Trophoblast cell (in vitro differentiated cells and primary cell): Measurements from ENCODE around the gene SELENOS.

Source experiments
- DNase-seq, 2 donors: peaks; one replicate each; pipeline ENCODE4 v3.0.0-alpha.2; 2016
- H2AFZ ChIP-seq: 2 replicates; pipeline ENCODE4 v1.6.1; 2013; ENCODE audit warnings: low read length, moderate library complexity, mild to moderate bottlenecking; ENCODE audit not compliant: insufficient read depth, poor library complexity
- H2AK5ac ChIP-seq: 2 replicates; pipeline ENCODE4 v1.6.1; 2013; ENCODE audit warnings: mild to moderate bottlenecking, low read length
- H2BK120ac ChIP-seq: 2 replicates; pipeline ENCODE4 v1.6.1; 2013; ENCODE audit warnings: low read length, mild to moderate bottlenecking, moderate library complexity; ENCODE audit not compliant: insufficient read depth, poor library complexity
- H2BK12ac ChIP-seq: 2 replicates; pipeline ENCODE4 v1.6.1; 2013; ENCODE audit warnings: mild to moderate bottlenecking, low read length, moderate library complexity
- H2BK5ac ChIP-seq: 2 replicates; pipeline ENCODE4 v1.6.1; 2013; ENCODE audit warnings: low read length, low read depth, moderate library complexity, mild to moderate bottlenecking; ENCODE audit not compliant: poor library complexity
- H3K14ac ChIP-seq: 2 replicates; pipeline ENCODE4 v1.6.1; 2013; ENCODE audit warnings: mild to moderate bottlenecking, low read length
- H3K18ac ChIP-seq: 2 replicates; pipeline ENCODE4 v1.6.1; 2013; ENCODE audit warnings: mild to moderate bottlenecking, low read length
- H3K23ac ChIP-seq: 2 replicates; pipeline ENCODE4 v1.6.1; 2013; ENCODE audit warnings: low read length
- H3K27ac ChIP-seq: 2 replicates; pipeline ENCODE4 v1.5.1; 2013; ENCODE audit warnings: low read depth, mild to moderate bottlenecking, inconsistent platforms, low read length, moderate library complexity
- H3K27me3 ChIP-seq: 2 replicates; pipeline ENCODE4 v1.6.1; 2013; ENCODE audit warnings: inconsistent platforms, mild to moderate bottlenecking, low read length, moderate library complexity; ENCODE audit not compliant: insufficient read depth
- H3K36me3 ChIP-seq, 2 experiments: 1 replicate in 1 of 2; 2 replicates in 1 of 2; pipeline ENCODE4 v1.6.1; 2013; ENCODE audit warnings: low read length in 2 of 2, mild to moderate bottlenecking in 2 of 2, moderate library complexity in 1 of 2; ENCODE audit not compliant: insufficient read depth in 2 of 2, control insufficient read depth in 1 of 2
- H3K4ac ChIP-seq: 2 replicates; pipeline ENCODE4 v1.6.1; 2013; ENCODE audit warnings: low read depth, mild to moderate bottlenecking, low read length, moderate library complexity
- H3K4me1 ChIP-seq, 2 experiments: 1 replicate in 1 of 2; 2 replicates in 1 of 2; pipeline ENCODE4 v1.6.1; 2013; ENCODE audit warnings: low read length in 2 of 2, mild to moderate bottlenecking in 2 of 2, moderate library complexity in 1 of 2; ENCODE audit not compliant: insufficient read depth in 2 of 2, control insufficient read depth in 1 of 2
- H3K4me2 ChIP-seq: 2 replicates; pipeline ENCODE4 v1.6.1; 2013; ENCODE audit warnings: inconsistent platforms, mild to moderate bottlenecking, low read length, moderate library complexity
- H3K4me3 ChIP-seq: 2 replicates; pipeline ENCODE4 v1.5.1; 2013; ENCODE audit warnings: mild to moderate bottlenecking, low read depth, low read length, inconsistent platforms
- H3K79me1 ChIP-seq: one replicate; pipeline ENCODE4 v1.6.1; 2013; ENCODE audit warnings: low read length
- H3K79me2 ChIP-seq: 2 replicates; pipeline ENCODE4 v1.6.1; 2013; ENCODE audit warnings: low read length, mild to moderate bottlenecking; ENCODE audit not compliant: control insufficient read depth, insufficient read depth, poor library complexity
- H3K9ac ChIP-seq: 2 replicates; pipeline ENCODE4 v1.6.1; 2013; ENCODE audit warnings: mild to moderate bottlenecking, low read length
- H3K9me3 ChIP-seq: 2 replicates; pipeline ENCODE4 v1.6.1; 2013; ENCODE audit warnings: low read depth, mild to moderate bottlenecking, control low read depth, inconsistent platforms, low read length; ENCODE audit not compliant: insufficient read depth
- H4K12ac ChIP-seq: 2 replicates; pipeline ENCODE4 v1.6.1; 2013; ENCODE audit warnings: low read depth, mild to moderate bottlenecking, low read length, moderate library complexity
- H4K8ac ChIP-seq: 2 replicates; pipeline ENCODE4 v1.6.1; 2013; ENCODE audit warnings: low read depth, mild to moderate bottlenecking, low read length, moderate library complexity
- H4K91ac ChIP-seq: one replicate; pipeline ENCODE4 v1.6.1; 2013; ENCODE audit warnings: low read depth, mild to moderate bottlenecking, low read length, moderate library complexity
- WGBS: extraction: QIAGEN DNeasy Blood & Tissue Kit; methylation state at CpG from one replicate; pipeline ENCODE4 v1.1.7; 2013; ENCODE audit warnings: missing lambda C conversion rate; ENCODE audit not compliant: insufficient read length, insufficient coverage; ENCODE audit errors: extremely low coverage; 5-methylcytosine and 5-hydroxymethylcytosine counted together

The SELENOS gene

GRCh38 chr15:101307897-101308603 lies 30.8 kb upstream of the SELENOS start:
- Histone ChIP-seq H3K27ac (no peak overlapping the region), H3K4ac (no peak overlapping the region), H4K8ac (no peak overlapping the region), H3K4me3 (no peak overlapping the region), H2BK5ac (no peak overlapping the region), H3K23ac (no peak overlapping the region), H3K27me3 (no peaks in the 10 kb centered on the region), H3K9ac (no peak overlapping the region), H2AK5ac (no peak overlapping the region), H3K79me1 (no peaks in the 10 kb centered on the region), H3K79me2 (no peaks in the 10 kb centered on the region), H4K12ac (no peak overlapping the region), H3K18ac (no peak overlapping the region), H2BK12ac (no peak overlapping the region), H2BK120ac (no peak overlapping the region), H3K36me3 (no peaks in the 10 kb centered on the region), H4K91ac (no peak overlapping the region), H3K9me3 (no peaks in the 10 kb centered on the region), H3K4me2 (no peak overlapping the region), H2AFZ (no peak overlapping the region), H3K4me1 (peaks cover 0 to 4% of the 10 kb centered on the region in 2 experiments), H3K14ac (no peak overlapping the region)
- DNase-seq, result no peak
- no CpG with 5 or more reads among the region's 16 CpGs for WGBS

- no peaks in the 10 kb centered on the region for H3K9me3 ChIP-seq
- no peak overlapping the region for H3K18ac ChIP-seq
- H3K4ac ChIP-seq, result no peak overlapping the region
- H2AK5ac ChIP-seq, result no peak overlapping the region
- H3K79me1 ChIP-seq, result no peaks in the 10 kb centered on the region
- no peak overlapping the region for H3K4me2 ChIP-seq
- H4K12ac ChIP-seq, result no peak overlapping the region
- no peak overlapping the region for H3K27ac ChIP-seq
- H2AFZ ChIP-seq, result no peak overlapping the region
- WGBS, result no CpG with 5 or more reads among the region's 24 CpGs
- H2BK5ac ChIP-seq, result no peak overlapping the region
- peaks cover 0 to 4% of the 10 kb centered on the region in 2 experiments for H3K4me1 ChIP-seq
- no peak overlapping the region for H3K23ac ChIP-seq
- DNase-seq, result no peak
- no peak overlapping the region for H2BK12ac ChIP-seq
- no peak overlapping the region for H4K91ac ChIP-seq
- no peak overlapping the region for H4K8ac ChIP-seq
- no peak overlapping the region for H2BK120ac ChIP-seq
- H3K79me2 ChIP-seq, result no peaks in the 10 kb centered on the region
- H3K36me3 ChIP-seq, result no peaks in the 10 kb centered on the region
- H3K14ac ChIP-seq, result no peak overlapping the region
- H3K9ac ChIP-seq, result no peak overlapping the region
- H3K4me3 ChIP-seq, result no peak overlapping the region
- H3K27me3 ChIP-seq, result no peaks in the 10 kb centered on the region
Measured at GRCh38 chr15:101307048-101307896, 30.0 kb upstream of the SELENOS start.

GRCh38 chr15:101306341-101307047 lies 29.2 kb upstream of the SELENOS start:
- Histone ChIP-seq H3K79me2 (no peaks in the 10 kb centered on the region), H3K27me3 (no peaks in the 10 kb centered on the region), H3K9ac (no peak overlapping the region), H3K4ac (no peak overlapping the region), H3K4me2 (no peak overlapping the region), H2BK12ac (no peak overlapping the region), H3K18ac (no peak overlapping the region), H3K9me3 (no peaks in the 10 kb centered on the region), H3K4me1 (peaks cover 0 to 4% of the 10 kb centered on the region in 2 experiments), H4K12ac (no peak overlapping the region), H3K23ac (no peak overlapping the region), H4K8ac (no peak overlapping the region), H3K14ac (no peak overlapping the region), H3K79me1 (no peaks in the 10 kb centered on the region), H3K27ac (no peak overlapping the region), H2BK120ac (no peak overlapping the region), H4K91ac (no peak overlapping the region), H2AFZ (no peak overlapping the region), H3K4me3 (no peak overlapping the region), H2AK5ac (no peak overlapping the region), H3K36me3 (no peaks in the 10 kb centered on the region), H2BK5ac (no peak overlapping the region)
- WGBS, result no CpG with 5 or more reads among the region's 10 CpGs
- no peak for DNase-seq

- Histone ChIP-seq H4K12ac (no peak overlapping the region), H3K4ac (no peak overlapping the region), H2BK5ac (no peak overlapping the region)
Measured at GRCh38 chr15:101305820-101306255, 28.6 kb upstream of the SELENOS start.

More at GRCh38 chr15:101305820-101306255, 28.6 kb upstream of the SELENOS start:
- Histone ChIP-seq H3K27me3 (no peaks in the 10 kb centered on the region), H3K79me1 (no peaks in the 10 kb centered on the region), H3K36me3 (no peaks in the 10 kb centered on the region), H3K23ac (no peak overlapping the region), H2BK12ac (no peak overlapping the region), H3K14ac (no peak overlapping the region), H3K9ac (no peak overlapping the region), H3K79me2 (no peaks in the 10 kb centered on the region), H3K4me2 (no peak overlapping the region), H4K91ac (no peak overlapping the region), H2AFZ (no peak overlapping the region), H2AK5ac (no peak overlapping the region), H3K4me1 (peaks cover 0 to 4% of the 10 kb centered on the region in 2 experiments), H3K9me3 (no peaks in the 10 kb centered on the region), H3K4me3 (peak overlapping the region; percentile 8), H4K8ac (no peak overlapping the region), H2BK120ac (no peak overlapping the region), H3K18ac (no peak overlapping the region), H3K27ac (no peak overlapping the region)
- no CpG with 5 or more reads among the region's 8 CpGs for WGBS
- no peak for DNase-seq
